ENCODE results near the gene CNTN4.
"Not testable (repeated sequence)": the region's sequence is repeated elsewhere in the genome, so short reads cannot be mapped to it uniquely, and the experiment has no call there.

The CNTN4 gene

DNA sequence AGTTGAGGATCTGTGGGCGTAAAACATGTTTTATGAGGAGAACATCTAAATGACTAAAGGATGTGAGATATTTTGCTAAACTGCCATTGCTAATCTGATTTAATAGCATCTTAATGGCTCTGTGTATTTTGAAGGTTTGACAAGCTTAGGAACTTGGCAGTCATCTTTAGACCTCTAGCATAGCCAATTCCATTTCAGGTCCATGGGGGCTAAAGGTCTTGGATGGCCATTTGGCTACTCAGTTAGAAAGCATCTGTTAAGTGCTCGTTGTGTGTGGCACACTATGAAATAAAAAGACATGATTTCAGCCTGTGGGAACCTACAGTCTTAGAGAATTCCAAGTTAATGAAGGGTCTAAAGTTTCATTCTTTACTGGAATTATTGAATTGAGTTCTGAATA lies 775.3 kb downstream of the CNTN4 start:
- no peak for DNase-seq

GRCh38 chr3:2875699-2876098 lies 777.0 kb downstream of the CNTN4 start:
- no peak for DNase-seq

DNA sequence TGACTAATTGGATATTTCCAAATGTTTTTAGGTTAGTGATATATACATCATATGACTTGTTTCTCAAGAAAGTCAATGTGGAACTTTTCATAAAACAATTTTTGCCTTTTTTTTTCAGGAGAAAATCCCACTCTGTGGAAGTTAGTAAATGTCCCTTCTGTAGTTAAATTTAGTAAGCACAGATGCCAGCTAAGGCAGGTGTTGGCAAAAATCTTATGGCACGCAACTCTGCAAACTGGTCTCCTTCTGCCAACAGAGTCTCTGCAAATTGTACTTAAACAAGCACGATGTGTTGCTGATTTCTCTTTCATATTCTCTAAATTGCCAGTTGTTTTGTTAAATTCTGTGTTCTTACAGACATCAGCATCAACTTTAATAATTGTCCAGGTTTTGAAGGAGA lies 777.7 kb downstream of the CNTN4 start:
- DNase-seq, result no peak

DNA sequence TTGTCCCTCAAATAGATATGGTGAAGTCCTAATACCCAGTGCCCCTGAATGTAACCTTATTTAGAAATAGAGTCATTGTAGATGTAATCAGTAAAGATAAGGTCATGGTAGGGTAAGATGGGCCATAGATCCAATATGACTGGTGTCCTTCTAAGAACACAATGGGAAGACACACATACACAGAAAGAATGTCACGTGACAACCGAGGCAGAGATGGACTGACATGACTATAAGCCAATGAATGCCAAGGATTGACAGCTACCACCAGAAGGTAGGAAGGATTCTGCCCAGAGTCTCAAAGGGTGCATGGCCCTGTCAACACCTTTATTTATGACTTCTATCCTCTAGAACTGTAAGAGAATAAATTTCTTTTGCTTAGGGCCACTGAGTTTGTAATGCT lies 780.4 kb downstream of the CNTN4 start:
- DNase-seq, result no peak

DNA sequence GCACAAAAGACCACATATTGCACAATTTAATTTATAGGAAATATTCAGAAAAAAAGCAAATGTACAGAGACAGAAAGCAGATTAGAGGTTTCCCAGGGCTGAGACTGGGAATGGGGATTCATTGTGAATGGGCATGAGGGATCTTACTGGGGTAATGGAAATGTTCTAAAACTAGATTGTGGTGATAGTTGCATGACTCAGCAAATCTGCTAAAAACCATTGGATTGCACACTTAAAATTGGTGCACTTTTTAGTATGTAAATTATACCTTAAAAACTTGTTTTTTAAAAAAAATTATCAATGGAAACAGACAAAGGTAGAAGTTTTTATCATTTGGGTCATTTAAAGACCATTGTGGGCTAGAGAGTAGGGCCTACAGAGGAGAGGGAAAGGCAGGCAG lies 780.9 kb downstream of the CNTN4 start:
- DNase-seq, result no peak

GRCh38 chr3:2880218-2880756 lies 781.6 kb downstream of the CNTN4 start:
- no peak for DNase-seq

GRCh38 chr3:2883283-2883682 lies 784.6 kb downstream of the CNTN4 start:
- no peak for DNase-seq

GRCh38 chr3:2888592-2888991 lies 789.9 kb downstream of the CNTN4 start:
- no peak for DNase-seq

DNA sequence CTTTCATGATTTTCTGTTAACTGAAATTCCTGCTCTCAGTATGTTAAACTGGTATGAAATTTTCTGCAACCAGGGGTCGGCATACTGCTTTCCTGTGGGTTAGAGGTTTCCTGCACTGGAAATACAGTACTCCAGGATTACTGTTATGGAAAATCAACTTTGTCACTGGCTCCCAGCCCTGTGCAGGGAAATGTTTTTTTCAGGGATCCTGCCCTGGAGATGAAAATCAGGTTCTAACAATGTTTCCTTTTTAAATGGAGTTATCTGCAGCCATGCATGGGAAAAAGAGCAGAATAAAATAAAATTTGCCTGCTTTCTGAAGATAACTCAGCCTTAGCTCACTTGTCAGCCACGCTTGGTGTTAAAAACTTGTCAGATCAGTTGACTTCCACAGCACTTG lies 791.1 kb downstream of the CNTN4 start:
- no peak for DNase-seq

GRCh38 chr3:2896308-2896939 lies 797.8 kb downstream of the CNTN4 start:
- DNase-seq, result no peak

GRCh38 chr3:2897821-2898220 lies 799.2 kb downstream of the CNTN4 start:
- DNase-seq, result no peak

DNA sequence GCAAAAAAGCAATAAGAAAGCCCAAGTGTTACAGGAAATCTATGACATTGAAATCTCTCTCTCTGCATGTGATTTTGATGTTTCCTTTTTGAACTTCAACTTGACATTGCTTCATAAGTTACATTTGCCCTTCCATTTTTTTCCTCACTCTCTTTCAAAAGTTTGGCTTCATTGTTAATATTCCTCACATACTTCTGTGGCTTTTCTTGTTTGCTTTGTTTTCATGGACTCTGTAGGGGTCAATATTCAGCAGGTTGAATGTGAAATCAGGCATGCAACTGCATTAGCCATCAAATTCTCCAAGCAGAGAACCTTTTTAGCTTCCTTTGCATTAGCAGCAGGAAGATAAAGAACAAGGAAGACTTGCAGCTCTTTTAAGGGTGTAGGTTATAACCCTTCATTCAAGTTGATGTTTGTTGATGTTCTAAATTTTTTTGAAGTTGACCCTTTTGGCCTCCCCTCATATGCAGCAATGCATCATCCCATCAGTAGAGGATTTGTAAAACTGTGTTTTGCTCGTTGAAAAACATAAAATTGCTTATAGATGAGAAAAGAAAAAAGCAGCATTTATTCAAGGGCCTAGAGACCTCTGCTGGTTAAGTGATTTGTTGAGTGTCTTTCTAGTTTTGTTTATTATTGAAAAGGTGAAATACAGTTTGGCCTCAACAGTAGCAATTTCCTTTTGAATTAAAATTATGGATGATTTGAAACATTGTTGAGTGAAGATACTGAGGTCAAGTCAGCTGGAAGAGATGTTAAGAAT lies 800.1 kb downstream of the CNTN4 start:
- no peak for DNase-seq

GRCh38 chr3:2904054-2904453 lies 805.4 kb downstream of the CNTN4 start:
- no peak for DNase-seq

- DNase-seq, result no peak
These were observed 810.2 kb downstream of the CNTN4 start for GRCh38 chr3:2908693-2909351.

GRCh38 chr3:2910997-2911396 lies 812.3 kb downstream of the CNTN4 start:
- DNase-seq, result no peak

GRCh38 chr3:2915826-2916225 lies 817.2 kb downstream of the CNTN4 start:
- DNase-seq, result no peak

GRCh38 chr3:2916640-2917039 lies 818.0 kb downstream of the CNTN4 start:
- not testable (repeated sequence) for DNase-seq

- no peak for DNase-seq
These were observed 821.4 kb downstream of the CNTN4 start for GRCh38 chr3:2920103-2920502.

DNA sequence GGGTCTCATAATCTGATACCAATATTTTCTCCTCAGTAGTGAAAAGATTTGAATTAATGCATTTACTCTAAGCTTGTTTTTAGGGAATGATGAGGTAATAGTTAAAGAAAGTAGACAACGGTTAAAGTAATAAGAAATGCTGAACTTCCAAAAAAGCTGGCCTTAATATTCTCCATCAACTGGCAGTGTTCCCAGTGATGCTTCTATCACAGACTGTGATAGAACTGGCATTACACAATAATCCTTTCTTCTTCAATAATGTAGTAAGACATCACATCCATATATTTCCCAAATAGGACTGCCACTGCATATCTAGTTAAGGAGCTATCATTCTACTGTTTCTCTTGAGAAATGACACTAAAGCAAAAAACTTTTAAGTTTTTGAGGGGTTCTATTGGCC lies 822.8 kb downstream of the CNTN4 start:
- DNase-seq, result no peak

DNA sequence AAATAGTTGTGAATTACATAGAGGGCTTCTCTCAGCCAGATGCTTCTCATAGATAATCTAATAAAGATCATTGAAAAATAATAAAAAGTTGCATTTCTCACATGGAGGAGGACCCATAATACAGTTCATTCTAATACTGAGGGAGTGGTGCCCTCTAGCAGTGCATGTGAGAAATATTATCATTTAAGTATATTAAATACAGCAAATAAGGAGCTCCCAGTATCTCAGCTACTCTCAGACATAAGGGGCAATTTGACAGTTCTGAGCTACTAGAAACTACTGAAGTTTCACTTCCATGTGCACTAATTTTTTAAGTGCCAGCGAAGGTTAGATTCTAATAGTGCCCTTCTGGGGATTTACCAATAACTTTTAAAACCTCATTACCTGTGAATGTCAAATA lies 823.2 kb downstream of the CNTN4 start:
- no peak for DNase-seq

- DNase-seq, result no peak
These were observed 824.7 kb downstream of the CNTN4 start for GRCh38 chr3:2923390-2923789.

GRCh38 chr3:2927259-2927658 lies 828.6 kb downstream of the CNTN4 start:
- no peak for DNase-seq

GRCh38 chr3:2929574-2929973 lies 830.9 kb downstream of the CNTN4 start:
- no peak for DNase-seq

DNA sequence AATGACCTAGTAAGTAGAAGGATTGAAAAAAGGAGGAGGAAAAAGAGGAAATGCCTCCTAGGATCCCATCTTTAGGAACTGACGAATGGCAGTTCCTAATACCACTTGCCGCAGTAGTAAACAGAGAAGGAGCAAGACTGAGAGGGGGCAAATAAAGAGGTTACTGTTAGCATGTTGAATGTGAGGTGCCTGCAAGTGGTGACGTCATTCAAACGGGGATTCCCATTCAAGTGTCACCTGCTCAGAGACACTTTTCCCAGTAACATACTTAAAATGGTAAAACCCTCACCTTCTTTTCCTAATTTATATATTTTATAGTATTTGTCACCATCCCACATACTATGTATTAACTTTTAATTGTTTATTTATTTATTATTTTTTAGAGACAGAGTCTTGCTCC lies 832.6 kb downstream of the CNTN4 start:
- no peak for DNase-seq
